ENCODE data around the gene SLC22A24. TPM values are rescaled to one million over a fixed set of nuclear protein-coding genes. Genes with fewer than 3 reads are reported as not detected.

Gene SLC22A24
- not detected in 5 replicates for total RNA-seq (2022; extraction: Qiagen RNA extraction)

GRCh38 chr11:63144121-63144520 lies at the start of gene SLC22A24:
TSS of gene SLC22A24 (minus strand) at chr11:63144221. CDS start at chr11:63143779, 442 bp downstream.

Other genes with a start within 250 kb of the SLC22A24 start
- gene CHRM1, start 222.9 kb downstream of the SLC22A24 start, total RNA-seq (2022; extraction: Qiagen RNA extraction): 0.06 to 0.13 TPM (median 0.08 TPM) in 5 replicates
- gene SLC22A6, start 159.3 kb downstream of the SLC22A24 start, total RNA-seq (2022; extraction: Qiagen RNA extraction): not detected in 5 replicates
- gene SLC22A8, start 128.4 kb downstream of the SLC22A24 start, total RNA-seq (2022; extraction: Qiagen RNA extraction): not detected in 5 replicates
- not detected in 5 replicates for gene SLC22A25, start 99.4 kb upstream of the SLC22A24 start, total RNA-seq (2022; extraction: Qiagen RNA extraction)
- not detected in 5 replicates for gene SLC22A9, start 225.6 kb upstream of the SLC22A24 start, total RNA-seq (2022; extraction: Qiagen RNA extraction)